Measurements from ENCODE around the gene ELANE.

Gene ELANE

DNA sequence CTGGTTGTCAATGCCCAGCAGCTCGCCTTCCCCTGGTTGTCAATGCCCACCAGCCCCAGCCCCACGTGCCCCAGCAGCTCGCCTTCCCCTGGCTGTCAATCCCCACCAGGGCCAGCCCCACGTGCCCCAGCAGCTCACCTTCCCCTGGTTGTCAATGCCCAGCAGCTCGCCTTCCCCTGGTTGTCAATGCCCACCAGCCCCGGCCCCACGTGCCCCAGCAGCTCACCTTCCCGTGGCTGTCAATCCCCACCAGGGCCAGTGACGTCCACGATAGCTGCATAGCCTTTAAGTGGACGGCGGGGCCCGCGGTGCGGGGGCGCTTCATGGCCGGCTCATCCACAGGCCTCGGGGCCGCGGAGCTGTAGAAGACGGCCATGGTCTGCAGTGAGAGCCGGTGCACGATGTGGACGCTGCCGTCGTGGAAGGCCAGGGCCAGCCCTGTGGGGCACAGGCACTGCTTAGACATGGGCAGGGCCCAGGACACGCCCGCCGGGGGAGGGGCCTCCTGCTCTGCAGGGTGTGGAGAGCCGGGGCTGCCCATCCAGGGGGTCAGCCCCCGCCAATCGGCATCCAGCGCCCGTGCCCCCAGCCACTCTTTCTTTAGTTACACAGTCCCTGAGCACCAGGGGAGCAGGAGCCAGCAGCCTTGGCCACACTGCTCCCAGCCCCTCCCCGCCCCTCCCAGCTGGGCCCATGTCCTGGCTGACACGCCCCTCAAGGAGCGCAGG, 27.8 kb downstream of the ELANE start:
- TF ChIP-seq, protein P1, sequence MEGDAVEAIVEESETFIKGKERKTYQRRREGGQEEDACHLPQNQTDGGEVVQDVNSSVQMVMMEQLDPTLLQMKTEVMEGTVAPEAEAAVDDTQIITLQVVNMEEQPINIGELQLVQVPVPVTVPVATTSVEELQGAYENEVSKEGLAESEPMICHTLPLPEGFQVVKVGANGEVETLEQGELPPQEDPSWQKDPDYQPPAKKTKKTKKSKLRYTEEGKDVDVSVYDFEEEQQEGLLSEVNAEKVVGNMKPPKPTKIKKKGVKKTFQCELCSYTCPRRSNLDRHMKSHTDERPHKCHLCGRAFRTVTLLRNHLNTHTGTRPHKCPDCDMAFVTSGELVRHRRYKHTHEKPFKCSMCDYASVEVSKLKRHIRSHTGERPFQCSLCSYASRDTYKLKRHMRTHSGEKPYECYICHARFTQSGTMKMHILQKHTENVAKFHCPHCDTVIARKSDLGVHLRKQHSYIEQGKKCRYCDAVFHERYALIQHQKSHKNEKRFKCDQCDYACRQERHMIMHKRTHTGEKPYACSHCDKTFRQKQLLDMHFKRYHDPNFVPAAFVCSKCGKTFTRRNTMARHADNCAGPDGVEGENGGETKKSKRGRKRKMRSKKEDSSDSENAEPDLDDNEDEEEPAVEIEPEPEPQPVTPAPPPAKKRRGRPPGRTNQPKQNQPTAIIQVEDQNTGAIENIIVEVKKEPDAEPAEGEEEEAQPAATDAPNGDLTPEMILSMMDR (IDR thresholded peaks at IDR 0.05; ENCODE audit: low read depth, low read length, missing control alignments) = no peak
- DNase-seq (ENCODE audit: low read depth) = no peak
- H3K4me3 ChIP-seq (ENCODE audit: low read depth, low read length) = no peak overlapping the region

DNA sequence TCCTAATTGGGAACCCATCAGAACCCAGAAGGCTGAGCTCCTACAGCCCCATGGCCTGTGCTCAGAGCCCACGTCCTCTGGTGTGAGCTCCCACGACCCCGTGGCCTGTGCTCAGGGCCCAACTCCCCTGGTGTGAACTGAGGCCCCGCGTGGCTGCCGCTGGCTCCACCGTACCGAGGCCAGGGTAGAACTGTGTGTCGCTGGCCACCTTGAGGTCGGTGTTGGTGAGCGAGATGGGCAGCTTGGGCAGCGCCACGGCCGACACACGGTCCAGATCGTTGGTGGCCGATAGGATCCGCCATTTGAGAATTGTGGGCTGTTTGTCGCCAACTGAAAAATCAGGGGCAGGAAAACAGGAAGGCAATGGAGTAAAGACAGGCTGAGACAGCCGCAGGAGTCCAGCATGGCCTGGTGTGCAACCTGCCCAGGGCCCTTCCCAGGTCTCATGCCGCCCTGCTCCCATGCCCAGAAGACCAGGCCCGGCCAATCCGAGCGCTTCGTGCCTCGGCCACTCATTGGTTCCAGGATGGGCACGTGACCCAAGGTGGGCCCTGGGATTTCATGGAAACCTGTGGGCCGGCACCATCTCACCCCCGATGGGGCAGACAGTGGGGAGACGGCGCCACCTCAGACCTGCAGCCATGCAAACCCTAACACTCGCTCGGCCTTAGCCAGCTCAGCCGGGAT, 29.4 kb downstream of the ELANE start:
- DNase-seq (ENCODE audit: low read depth) = no peak
- no peak overlapping the region for H3K4me3 ChIP-seq (ENCODE audit: low read depth, low read length)
- TF ChIP-seq, protein P1 (IDR thresholded peaks at IDR 0.05; ENCODE audit: low read depth, low read length, missing control alignments) = no peak

DNA sequence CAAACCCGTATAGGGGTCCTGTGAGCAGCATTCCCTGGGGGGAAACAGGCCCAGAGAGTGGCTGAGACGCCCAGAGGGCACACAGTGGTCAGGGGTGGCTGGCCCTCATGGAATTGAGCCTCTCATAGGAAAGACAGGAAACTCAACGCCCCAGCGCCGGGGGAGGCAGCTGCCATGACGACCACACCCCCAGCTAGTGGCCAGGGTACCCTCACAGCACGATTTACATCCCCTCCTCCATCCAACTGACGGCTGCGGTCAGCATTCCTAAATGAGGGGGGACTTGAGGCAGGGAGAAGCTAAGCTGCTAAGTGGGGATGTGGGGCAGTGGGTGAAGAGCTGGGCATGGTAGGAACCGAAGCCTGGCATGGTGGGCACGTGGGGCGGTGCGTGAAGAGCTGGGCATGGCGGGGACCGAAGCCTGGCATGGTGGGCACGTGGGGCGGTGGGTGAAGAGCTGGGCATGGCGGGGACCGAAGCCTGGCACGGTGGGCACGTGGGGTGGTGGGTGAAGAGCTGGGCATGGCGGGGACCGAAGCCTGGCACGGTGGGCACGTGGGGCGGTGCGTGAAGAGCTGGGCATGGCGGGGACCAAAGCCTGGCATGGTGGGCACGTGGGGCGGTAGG, 30.9 kb downstream of the ELANE start:
- TF ChIP-seq, protein P1 (IDR thresholded peaks at IDR 0.05; ENCODE audit: low read depth, low read length, missing control alignments) = no peak
- DNase-seq (ENCODE audit: low read depth) = no peak
- no peak overlapping the region for H3K4me3 ChIP-seq (ENCODE audit: low read depth, low read length)

DNA sequence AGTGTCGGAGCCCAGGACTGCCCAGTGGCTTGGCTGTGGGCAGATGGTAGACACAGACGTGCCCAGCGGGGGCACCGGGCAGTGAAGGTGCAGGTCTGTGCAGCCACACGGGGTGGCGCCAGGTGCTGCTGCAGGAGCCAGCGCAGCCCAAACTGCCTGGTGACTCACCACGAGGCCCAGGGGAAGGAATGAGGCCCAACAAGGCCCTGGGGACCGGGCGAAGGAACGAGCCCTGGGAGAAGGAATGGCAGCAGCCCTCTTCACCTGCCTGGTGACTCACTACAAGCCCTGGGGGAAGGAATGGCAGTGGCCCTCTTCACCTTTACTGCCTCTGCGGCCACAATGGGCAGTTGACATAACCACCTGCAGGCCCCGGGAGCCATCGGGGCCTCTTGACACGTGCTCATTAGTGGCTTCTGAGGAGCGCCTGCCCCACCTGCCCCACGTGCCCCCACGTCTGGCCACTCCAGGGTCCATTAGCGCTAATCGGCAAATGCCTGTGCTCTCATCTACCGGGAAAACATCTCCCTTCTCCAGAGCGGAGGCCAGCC, 31.6 kb downstream of the ELANE start:
- TF ChIP-seq, protein P1 (IDR thresholded peaks at IDR 0.05; ENCODE audit: low read depth, low read length, missing control alignments) = no peak
- no peak overlapping the region for H3K4me3 ChIP-seq (ENCODE audit: low read depth, low read length)
- no peak for DNase-seq (ENCODE audit: low read depth)

DNA sequence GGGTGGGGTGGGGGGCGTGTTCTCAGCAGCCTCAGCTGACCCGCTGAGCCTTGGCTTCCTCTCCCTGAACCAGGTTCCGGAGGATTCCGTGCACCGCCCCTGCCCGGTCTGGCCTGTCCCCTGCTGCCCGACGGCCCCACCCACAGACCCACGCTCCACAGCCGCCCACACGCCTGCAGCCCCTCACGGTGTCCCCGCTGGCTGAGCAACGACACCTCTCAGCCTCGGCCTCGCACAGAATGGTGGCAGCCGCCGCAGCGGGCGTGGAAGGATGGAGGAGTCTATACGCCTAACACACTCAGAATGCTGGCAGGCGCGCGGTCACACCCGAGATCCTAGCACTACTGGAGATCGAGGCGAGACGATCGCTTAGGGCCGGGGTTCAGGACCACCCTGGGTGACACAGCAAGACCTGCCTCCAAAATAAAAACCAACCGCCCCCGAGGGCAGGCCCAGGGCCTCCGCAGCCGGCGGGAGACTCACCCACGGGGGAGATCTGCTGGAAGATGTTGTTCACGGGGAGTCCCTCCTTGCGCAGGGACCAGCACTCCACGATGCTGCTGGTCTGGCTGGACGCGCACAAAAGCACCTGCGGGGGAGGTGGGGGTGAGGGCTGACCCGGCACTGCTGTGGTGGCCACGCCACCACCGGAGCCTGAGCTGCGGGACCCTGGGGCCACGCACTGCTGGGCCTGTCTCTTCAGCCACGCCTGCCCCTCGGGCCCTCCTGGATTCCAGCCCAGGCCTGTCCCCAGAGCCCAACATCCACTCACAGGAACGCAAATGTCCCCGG, 32.5 kb downstream of the ELANE start:
- no peak for DNase-seq (ENCODE audit: low read depth)
- TF ChIP-seq, protein P1 (IDR thresholded peaks at IDR 0.05; ENCODE audit: low read depth, low read length, missing control alignments) = no peak
- H3K4me3 ChIP-seq (ENCODE audit: low read depth, low read length) = no peak overlapping the region

DNA sequence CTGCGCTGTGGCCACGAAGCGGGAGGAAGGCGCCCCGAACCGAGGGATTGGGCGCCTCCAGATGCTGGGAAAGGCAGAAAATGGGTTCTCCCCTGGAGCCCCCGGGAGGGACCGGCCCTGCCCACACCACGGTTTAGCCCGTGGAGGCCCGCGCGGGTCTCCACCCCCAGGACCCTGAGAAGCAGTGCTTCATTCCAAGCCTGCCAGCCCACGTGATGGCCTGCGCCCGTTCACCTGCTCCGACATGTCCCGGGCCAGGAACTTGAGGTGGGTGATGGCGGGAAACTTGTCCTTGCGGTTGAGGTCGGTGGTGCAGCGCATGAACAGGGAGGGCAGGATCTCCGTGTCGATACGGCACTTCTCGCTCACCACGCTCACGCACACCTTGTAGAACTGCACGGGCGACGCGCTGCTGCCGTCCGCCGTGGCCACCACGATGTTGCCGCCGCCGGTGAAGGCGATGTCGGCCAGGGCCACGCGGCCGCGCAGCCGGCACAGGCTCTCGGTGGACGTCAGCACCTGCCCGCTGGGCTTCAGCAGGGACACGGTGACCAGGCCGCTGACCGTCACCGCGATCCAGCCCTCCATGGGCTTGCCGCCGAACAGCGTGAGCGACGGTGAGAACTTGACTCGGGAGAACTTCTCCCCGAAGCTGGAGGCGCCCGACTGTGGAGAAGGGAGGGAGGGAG, 33.6 kb downstream of the ELANE start:
- DNase-seq (ENCODE audit: low read depth) = no peak
- no peak overlapping the region for H3K4me3 ChIP-seq (ENCODE audit: low read depth, low read length)
- TF ChIP-seq, protein P1 (IDR thresholded peaks at IDR 0.05; ENCODE audit: low read depth, low read length, missing control alignments) = no peak

All from GM12864 (cell line).